HFFc6 (cell line): Measurements from ENCODE around the gene CCBE1. TPM values are rescaled to one million over a fixed set of nuclear protein-coding genes. Genes with fewer than 3 reads are reported as not detected.

Experiments
- DNase-seq: peaks from one replicate; pipeline ENCODE4 v3.0.0-alpha.2; 2018
- H3K27ac Mint-ChIP-seq: 2 replicates; pipeline ENCODE4 v1.8.0; 2020; ENCODE audit warnings: mild to moderate bottlenecking, mixed read lengths
- H3K27me3 Mint-ChIP-seq: 2 replicates; pipeline ENCODE4 v1.8.0; 2021; ENCODE audit warnings: mild to moderate bottlenecking, moderate library complexity, mixed read lengths; ENCODE audit not compliant: insufficient read depth
- H3K36me3 Mint-ChIP-seq: 2 replicates; pipeline ENCODE4 v1.8.0; 2021; ENCODE audit warnings: low read depth, mixed read lengths
- H3K4me1 Mint-ChIP-seq: 2 replicates; pipeline ENCODE4 v1.8.0; 2020; ENCODE audit warnings: low read depth, mixed read lengths
- H3K4me3 Mint-ChIP-seq: 2 replicates; pipeline ENCODE4 v1.8.0; 2020; ENCODE audit warnings: mild to moderate bottlenecking, moderate library complexity, mixed read lengths
- H3K9me3 Mint-ChIP-seq: 2 replicates; pipeline ENCODE4 v1.8.0; 2020; ENCODE audit warnings: mild to moderate bottlenecking, mixed read lengths
- CTCF ChIP-seq: fragments of 200-600 bp; sonication (generic); IDR thresholded peaks from 2 replicates; pipeline ENCODE4 v1.5.0; 2021; ENCODE audit warnings: antibody characterized with exemption, mild to moderate bottlenecking
- total RNA-seq, 6 experiments: library from RNA; stranded (reverse); fragmentation: NEBNext Ultra II Directional; extraction: Animal tissue kit (Norgen Biotek cat#: 25700); gene quantifications; 2 replicates in 1 of 6; 3 replicates in 5 of 6; pipeline ENCODE4 v1.2.3, GENCODE V29; 2021

CCBE1 gene
- total RNA-seq, 6 experiments from 2014 or later = 161 to 223 (median 206) TPM

GRCh38 chr18:59502274-59503175 is 194.7 kb downstream of the CCBE1 start:
- TF ChIP-seq CTCF = no peak
- Mint-ChIP-seq H3K9me3 (peaks cover 9% of the 10 kb centered on the region; the same call in 1 of the 2 replicates), H3K36me3 (peaks cover 39% of the 10 kb centered on the region), H3K4me1 (peaks cover 90% of the 10 kb centered on the region), H3K27me3 (peaks cover 2% of the 10 kb centered on the region; the same call in 1 of the 2 replicates), H3K4me3 (peak overlapping the region; percentile 69), H3K27ac (peak overlapping the region; percentile 93)
- peak; percentile 90 for DNase-seq

- peak overlapping the region; percentile 69 for H3K4me3 Mint-ChIP-seq
- no peak for DNase-seq
- TF ChIP-seq CTCF = no peak
- peaks cover 83% of the 10 kb centered on the region for H3K4me1 Mint-ChIP-seq
- H3K36me3 Mint-ChIP-seq = peaks cover 33% of the 10 kb centered on the region
- peaks cover 6% of the 10 kb centered on the region; the same call in 1 of the 2 replicates for H3K9me3 Mint-ChIP-seq
- peaks cover 2% of the 10 kb centered on the region; the same call in 1 of the 2 replicates for H3K27me3 Mint-ChIP-seq
- peak overlapping the region; percentile 93 for H3K27ac Mint-ChIP-seq
These were observed 195.3 kb downstream of the CCBE1 start for GRCh38 chr18:59501920-59502273.

- H3K4me3 Mint-ChIP-seq = 0 out of 2 replicates have a peak overlapping the region, but pooled peaks have one; percentile 12
- H3K27ac Mint-ChIP-seq = peak overlapping the region; percentile 32
- H3K27me3 Mint-ChIP-seq = peaks cover 2% of the 10 kb centered on the region; the same call in 1 of the 2 replicates
- no peak for TF ChIP-seq CTCF
- peaks cover 25% of the 10 kb centered on the region for H3K36me3 Mint-ChIP-seq
- peaks cover 72% of the 10 kb centered on the region for H3K4me1 Mint-ChIP-seq
- DNase-seq = no peak
- H3K9me3 Mint-ChIP-seq = peaks cover 4% of the 10 kb centered on the region; the same call in 1 of the 2 replicates
These were observed 196.5 kb downstream of the CCBE1 start for GRCh38 chr18:59500765-59501164.

- no peak for DNase-seq
- TF ChIP-seq CTCF = no peak
- Mint-ChIP-seq H3K27ac (no peak overlapping the region), H3K4me3 (no peak overlapping the region), H3K27me3 (peaks cover 2% of the 10 kb centered on the region; the same call in 1 of the 2 replicates), H3K36me3 (peaks cover 34% of the 10 kb centered on the region), H3K4me1 (peaks cover 50% of the 10 kb centered on the region), H3K9me3 (peaks cover 4% of the 10 kb centered on the region; the same call in 1 of the 2 replicates)
These were observed 198.6 kb downstream of the CCBE1 start for GRCh38 chr18:59498506-59499086.

GRCh38 chr18:59492756-59493421 is 204.3 kb downstream of the CCBE1 start:
- H3K36me3 Mint-ChIP-seq = peaks cover 21% of the 10 kb centered on the region
- no peak for DNase-seq
- TF ChIP-seq CTCF = no peak
- no peak overlapping the region for H3K27ac Mint-ChIP-seq
- no peaks in the 10 kb centered on the region for H3K27me3 Mint-ChIP-seq
- H3K4me1 Mint-ChIP-seq = peaks cover 4% of the 10 kb centered on the region
- H3K4me3 Mint-ChIP-seq = no peak overlapping the region
- no peaks in the 10 kb centered on the region for H3K9me3 Mint-ChIP-seq
